ENCODE results near the gene IFFO2.
A peak's percentile ranks its signal among the peaks of the same experiment; 100 is the strongest.
"Not testable (repeated sequence)": the region's sequence is repeated elsewhere in the genome, so short reads cannot be mapped to it uniquely, and the experiment has no call there.

The IFFO2 gene

GRCh38 chr1:18903291-18903756 is 53.2 kb downstream of the IFFO2 start:
- H3K27ac Mint-ChIP-seq = peak overlapping the region; percentile 98
- peaks cover 55% of the 10 kb centered on the region for H3K4me1 Mint-ChIP-seq (ENCODE audit: low read depth)
- peak overlapping the region; percentile 87 for H3K4me3 Mint-ChIP-seq
- H3K36me3 Mint-ChIP-seq (ENCODE audit: low read depth) = peaks cover 18% of the 10 kb centered on the region
- H3K9me3 Mint-ChIP-seq = no peaks in the 10 kb centered on the region
- intact Hi-C loops (cut with micrococcal nuclease) = loop anchor here (2.0 kb wide), 1 partner anchor 53 kb away; the partner anchor contains the start of gene IFFO2
- no peaks in the 10 kb centered on the region for H3K27me3 Mint-ChIP-seq

DNA sequence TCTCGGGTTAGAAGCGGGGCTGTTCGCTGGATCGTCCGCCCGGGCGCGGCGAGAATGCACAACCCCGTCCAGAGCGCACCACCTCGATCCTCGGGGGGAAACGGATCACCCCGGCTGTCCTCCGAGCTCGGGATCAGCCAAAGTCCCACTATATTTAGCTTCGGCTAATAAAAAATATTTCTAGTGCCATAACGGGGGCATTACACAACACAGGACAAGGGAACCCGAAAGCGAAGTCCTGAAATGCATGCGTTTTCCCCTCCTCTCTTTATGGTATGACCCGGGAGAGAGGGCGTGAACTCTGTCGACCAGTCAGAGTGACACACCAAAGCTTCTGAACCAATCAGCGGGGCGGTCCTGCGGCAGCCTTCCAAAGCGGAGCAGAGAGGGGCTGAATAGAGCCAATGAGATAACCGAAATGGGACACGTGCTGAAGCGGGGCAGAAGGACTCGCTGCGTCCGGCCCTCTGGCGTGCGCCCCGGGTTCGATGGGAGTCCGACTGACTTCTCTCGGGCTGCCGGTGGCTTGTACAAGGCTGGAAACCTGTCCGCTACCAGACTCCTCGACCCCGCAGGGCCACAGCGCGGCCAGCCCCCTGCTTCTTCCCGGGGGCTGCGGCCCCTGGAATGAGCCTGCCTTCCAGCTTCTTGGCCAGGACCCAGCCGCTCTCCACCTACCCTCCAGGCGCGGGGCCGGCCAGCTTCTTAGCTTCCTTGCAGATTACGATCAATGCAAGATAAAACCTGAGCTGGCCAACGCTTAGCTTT is 53.8 kb downstream of the IFFO2 start, which contains the start of gene ALDH4A1:
Gene ALDH4A1 (minus strand): TSS at position 33 of the 768 bp plus-strand sequence. CDS start 32 bp downstream, at position 1.
- peaks cover 13% of the 10 kb centered on the region for H3K36me3 Mint-ChIP-seq (ENCODE audit: low read depth)
- no peaks in the 10 kb centered on the region for H3K27me3 Mint-ChIP-seq
- H3K4me1 Mint-ChIP-seq (ENCODE audit: low read depth) = peaks cover 48% of the 10 kb centered on the region
- no peaks in the 10 kb centered on the region for H3K9me3 Mint-ChIP-seq
- intact Hi-C loops (cut with micrococcal nuclease) = loop anchor here (2.0 kb wide), 1 partner anchor 54 kb away; the partner anchor contains the start of gene IFFO2
- peak within 1 kb of the TSS; percentile 98 for H3K27ac Mint-ChIP-seq
- peak within 1 kb of the TSS; percentile 87 for H3K4me3 Mint-ChIP-seq

GRCh38 chr1:18901952-18902522 is 54.4 kb downstream of the IFFO2 start:
- intact Hi-C loops (cut with micrococcal nuclease) = loop anchor here (2.0 kb wide), 1 partner anchor 55 kb away; the partner anchor contains the start of gene IFFO2
- peaks cover 18% of the 10 kb centered on the region for H3K36me3 Mint-ChIP-seq (ENCODE audit: low read depth)
- H3K4me3 Mint-ChIP-seq = peak overlapping the region; percentile 87
- no peaks in the 10 kb centered on the region for H3K27me3 Mint-ChIP-seq
- H3K4me1 Mint-ChIP-seq (ENCODE audit: low read depth) = peaks cover 42% of the 10 kb centered on the region
- no peaks in the 10 kb centered on the region for H3K9me3 Mint-ChIP-seq
- peak overlapping the region; percentile 98 for H3K27ac Mint-ChIP-seq

DNA sequence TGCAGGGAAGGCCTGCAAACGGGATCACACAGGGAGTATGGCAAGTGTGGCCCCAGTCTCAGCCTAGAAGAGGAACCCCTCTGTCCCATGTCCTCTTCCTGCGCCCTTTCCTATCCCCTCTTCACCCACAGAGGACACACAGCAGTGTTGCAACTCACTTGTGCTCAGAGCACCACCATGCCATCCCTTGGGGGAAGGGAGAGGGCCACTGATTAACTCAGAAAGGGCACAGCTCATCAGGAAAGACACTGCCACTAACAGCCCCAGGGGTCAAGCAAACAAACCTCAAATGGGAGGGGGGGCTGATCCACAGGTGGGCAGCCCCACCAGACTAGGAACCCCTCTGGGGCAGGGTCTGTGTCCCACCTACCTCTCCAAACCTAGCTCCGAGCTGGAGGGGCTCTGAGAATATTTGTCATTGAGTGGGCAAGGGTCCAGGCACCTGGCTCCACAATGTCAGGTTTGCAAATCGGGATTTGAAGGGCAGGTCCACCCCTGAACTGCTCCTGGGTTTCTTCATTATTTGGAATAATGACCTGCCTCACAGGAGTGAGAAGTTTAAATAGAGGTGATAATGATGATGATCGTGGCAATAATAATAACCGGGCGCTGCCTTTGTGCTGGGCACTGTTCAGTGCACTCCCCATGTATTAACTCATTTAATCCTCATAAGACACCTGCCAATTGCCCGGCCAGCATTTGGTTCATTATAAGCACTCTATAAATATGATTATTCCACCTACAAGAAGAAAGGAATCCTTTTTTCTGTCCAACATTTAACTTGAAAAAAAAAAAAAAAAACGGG is 55.1 kb downstream of the IFFO2 start:
- H3K9me3 Mint-ChIP-seq = no peaks in the 10 kb centered on the region
- intact Hi-C loops (cut with micrococcal nuclease) = no loop called here
- H3K27ac Mint-ChIP-seq = peak overlapping the region; percentile 98
- H3K36me3 Mint-ChIP-seq (ENCODE audit: low read depth) = peaks cover 25% of the 10 kb centered on the region
- H3K4me1 Mint-ChIP-seq (ENCODE audit: low read depth) = peaks cover 37% of the 10 kb centered on the region
- peak overlapping the region; percentile 87 for H3K4me3 Mint-ChIP-seq
- no peaks in the 10 kb centered on the region for H3K27me3 Mint-ChIP-seq

DNA sequence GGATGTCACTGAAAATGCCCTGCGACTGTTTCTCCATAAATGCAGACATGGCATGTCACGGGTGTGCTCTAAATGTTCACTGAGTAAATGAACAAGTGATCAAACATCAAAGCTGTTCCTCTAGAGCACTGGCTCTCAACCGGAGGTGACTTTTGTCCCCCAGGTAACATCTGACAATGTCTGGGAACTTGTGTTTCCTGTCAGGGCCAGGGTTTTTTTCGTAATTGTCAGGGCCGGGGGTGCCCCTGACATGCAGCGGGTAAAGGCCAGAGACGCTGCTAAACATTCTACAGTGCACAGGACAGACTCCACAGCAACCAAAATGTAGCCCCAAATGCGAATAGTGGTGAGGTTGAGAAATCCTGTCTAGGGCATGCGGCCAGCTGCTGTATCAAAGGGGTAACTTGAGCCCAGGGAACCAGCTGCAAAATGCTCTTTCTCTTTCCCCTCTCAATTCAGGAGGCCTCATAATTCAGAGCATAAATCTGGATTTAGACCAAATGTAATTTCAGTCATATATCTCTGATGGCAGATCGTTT is 56.1 kb downstream of the IFFO2 start:
- H3K9me3 Mint-ChIP-seq = no peaks in the 10 kb centered on the region
- peaks cover 40% of the 10 kb centered on the region for H3K4me1 Mint-ChIP-seq (ENCODE audit: low read depth)
- no peaks in the 10 kb centered on the region for H3K27me3 Mint-ChIP-seq
- intact Hi-C loops (cut with micrococcal nuclease) = no loop called here
- H3K27ac Mint-ChIP-seq = no peak overlapping the region
- H3K4me3 Mint-ChIP-seq = no peak overlapping the region
- peaks cover 33% of the 10 kb centered on the region for H3K36me3 Mint-ChIP-seq (ENCODE audit: low read depth)

GRCh38 chr1:18899363-18900049 is 57.0 kb downstream of the IFFO2 start:
- intact Hi-C loops (cut with micrococcal nuclease) = no loop called here
- Mint-ChIP-seq H3K27ac (no peak overlapping the region), H3K9me3 (no peaks in the 10 kb centered on the region), H3K4me1 (ENCODE audit: low read depth) (peaks cover 49% of the 10 kb centered on the region), H3K4me3 (no peak overlapping the region), H3K27me3 (no peaks in the 10 kb centered on the region), H3K36me3 (ENCODE audit: low read depth) (peaks cover 40% of the 10 kb centered on the region)

DNA sequence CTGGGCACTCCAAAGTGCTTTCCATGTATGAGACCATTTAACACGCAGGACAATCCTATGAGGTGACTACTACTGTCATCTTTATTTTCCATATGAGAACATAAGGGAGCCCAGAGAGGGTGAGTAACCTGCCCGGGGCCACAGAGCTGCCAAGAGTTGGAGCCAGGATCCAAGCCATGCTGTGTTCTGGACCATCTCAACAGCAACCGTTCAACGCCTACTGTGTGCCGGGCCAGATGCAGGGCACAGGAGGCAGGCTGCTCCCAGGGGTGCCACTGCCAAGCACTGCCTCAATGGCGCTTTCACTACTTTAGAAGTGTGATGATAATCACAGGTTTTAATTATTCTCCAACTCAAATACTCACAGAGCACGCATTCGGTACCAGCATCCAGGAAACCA is 57.9 kb downstream of the IFFO2 start:
- H3K36me3 Mint-ChIP-seq (ENCODE audit: low read depth) = peaks cover 40% of the 10 kb centered on the region
- H3K27ac Mint-ChIP-seq = no peak overlapping the region
- H3K9me3 Mint-ChIP-seq = no peaks in the 10 kb centered on the region
- no peaks in the 10 kb centered on the region for H3K27me3 Mint-ChIP-seq
- no peak overlapping the region for H3K4me3 Mint-ChIP-seq
- peaks cover 50% of the 10 kb centered on the region for H3K4me1 Mint-ChIP-seq (ENCODE audit: low read depth)
- intact Hi-C loops (cut with micrococcal nuclease) = no loop called here

- Mint-ChIP-seq H3K4me1 (ENCODE audit: low read depth) (peaks cover 39% of the 10 kb centered on the region), H3K9me3 (no peaks in the 10 kb centered on the region), H3K4me3 (no peak overlapping the region), H3K36me3 (ENCODE audit: low read depth) (peaks cover 30% of the 10 kb centered on the region), H3K27ac (no peak overlapping the region), H3K27me3 (no peaks in the 10 kb centered on the region)
- intact Hi-C loops (cut with micrococcal nuclease) = no loop called here
These were observed 61.2 kb downstream of the IFFO2 start for GRCh38 chr1:18895317-18895716.

- H3K4me3 Mint-ChIP-seq = no peak overlapping the region
- peaks cover 43% of the 10 kb centered on the region for H3K36me3 Mint-ChIP-seq (ENCODE audit: low read depth)
- intact Hi-C loops (cut with micrococcal nuclease) = no loop called here
- no peaks in the 10 kb centered on the region for H3K27me3 Mint-ChIP-seq
- H3K27ac Mint-ChIP-seq = no peak overlapping the region
- H3K9me3 Mint-ChIP-seq = no peaks in the 10 kb centered on the region
- peaks cover 28% of the 10 kb centered on the region for H3K4me1 Mint-ChIP-seq (ENCODE audit: low read depth)
These were observed 63.4 kb downstream of the IFFO2 start for GRCh38 chr1:18893120-18893519.

GRCh38 chr1:18891858-18892257 is 64.6 kb downstream of the IFFO2 start:
- H3K9me3 Mint-ChIP-seq; H3K4me3 Mint-ChIP-seq; intact Hi-C loops (cut with micrococcal nuclease); H3K27me3 Mint-ChIP-seq: not testable (repeated sequence)
- peaks cover 45% of the 10 kb centered on the region for H3K36me3 Mint-ChIP-seq (ENCODE audit: low read depth)
- peaks cover 28% of the 10 kb centered on the region for H3K4me1 Mint-ChIP-seq (ENCODE audit: low read depth)
- peak overlapping the region; percentile 1 for H3K27ac Mint-ChIP-seq

GRCh38 chr1:18891426-18891780 is 65.1 kb downstream of the IFFO2 start:
- Mint-ChIP-seq H3K27ac (peak overlapping the region; percentile 1), H3K4me1 (ENCODE audit: low read depth) (peaks cover 28% of the 10 kb centered on the region)
- intact Hi-C loops (cut with micrococcal nuclease) = no loop called here

GRCh38 chr1:18890706-18891425 is 65.6 kb downstream of the IFFO2 start:
- peak overlapping the region; percentile 1 for H3K27ac Mint-ChIP-seq
- H3K4me3 Mint-ChIP-seq = no peak overlapping the region
- H3K4me1 Mint-ChIP-seq (ENCODE audit: low read depth) = peaks cover 28% of the 10 kb centered on the region
- H3K27me3 Mint-ChIP-seq = no peaks in the 10 kb centered on the region
- peaks cover 42% of the 10 kb centered on the region for H3K36me3 Mint-ChIP-seq (ENCODE audit: low read depth)
- no peaks in the 10 kb centered on the region for H3K9me3 Mint-ChIP-seq
- intact Hi-C loops (cut with micrococcal nuclease) = no loop called here

More at GRCh38 chr1:18891426-18891780, 65.1 kb downstream of the IFFO2 start:
- no peaks in the 10 kb centered on the region for H3K9me3 Mint-ChIP-seq
- no peak overlapping the region for H3K4me3 Mint-ChIP-seq
- no peaks in the 10 kb centered on the region for H3K27me3 Mint-ChIP-seq
- peaks cover 41% of the 10 kb centered on the region for H3K36me3 Mint-ChIP-seq (ENCODE audit: low read depth)

GRCh38 chr1:18886003-18886335 is 70.5 kb downstream of the IFFO2 start:
- Mint-ChIP-seq H3K4me1 (ENCODE audit: low read depth) (no peaks in the 10 kb centered on the region), H3K27me3 (no peaks in the 10 kb centered on the region), H3K9me3 (no peaks in the 10 kb centered on the region), H3K27ac (no peak overlapping the region), H3K36me3 (ENCODE audit: low read depth) (peaks cover 68% of the 10 kb centered on the region), H3K4me3 (no peak overlapping the region)
- intact Hi-C loops (cut with micrococcal nuclease) = no loop called here

Data from dendritic cell treated with granulocyte-macrophage colony-stimulating factor and Interleukin-4, amounts not matched to agents 40 ng/mL and 50 ng/mL, for 4 days (primary cell).